ENCODE measurements around the gene CPNE6. TPM values are rescaled to one million over a fixed set of nuclear protein-coding genes. Genes with fewer than 3 reads are reported as not detected.
"Not testable (repeated sequence)": the region's sequence is repeated elsewhere in the genome, so short reads cannot be mapped to it uniquely, and the experiment has no call there.

The CPNE6 gene
- total RNA-seq, 1 experiment from 2014 or later, result not detected

DNA sequence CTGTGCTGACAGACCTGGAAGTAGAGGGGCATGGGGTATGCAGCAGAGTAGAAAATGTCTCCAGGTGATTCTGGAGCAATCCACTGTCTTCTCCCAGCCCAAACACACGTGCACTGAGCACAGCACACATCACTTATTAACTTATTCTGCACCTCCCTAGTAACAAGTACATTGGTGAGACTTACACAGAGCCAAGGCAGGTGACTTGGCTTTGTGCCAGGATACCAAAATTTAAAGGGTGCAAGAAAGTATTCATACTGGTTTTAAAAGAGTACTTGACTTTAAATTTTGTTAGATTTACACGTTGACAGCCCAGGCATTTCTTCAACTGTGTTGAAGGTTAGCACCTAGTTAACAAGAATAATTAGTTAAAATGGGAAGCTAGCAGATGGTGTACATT is 30.7 kb upstream of the CPNE6 start:
- DNase-seq (ENCODE audit: low read depth, low spot score), result no peak
- H3K36me3 ChIP-seq (ENCODE audit: control insufficient read depth in 1 of 2, insufficient read depth in 2 of 2, low read length in 2 of 2), result no peaks in the 10 kb centered on the region
- TF ChIP-seq EGR1 (IDR thresholded peaks at IDR 0.05; ENCODE audit: low read depth) (no peak), EZH2 (IDR thresholded peaks at IDR 0.05) (no peak), ZFX (IDR thresholded peaks at IDR 0.05) (no peak), SIN3A (IDR thresholded peaks at IDR 0.05; ENCODE audit: low read depth) (no peak), SRF (IDR thresholded peaks at IDR 0.05; ENCODE audit: low read depth) (no peak), POLR2A (IDR thresholded peaks at IDR 0.05; ENCODE audit: borderline replicate concordance, extremely low read depth, insufficient read depth, insufficient read length) (no peak), EZH2phosphoT487 (IDR thresholded peaks at IDR 0.05; ENCODE audit: borderline replicate concordance) (no peak), POLR2AphosphoS5 (IDR thresholded peaks at IDR 0.05; ENCODE audit: low read depth, low read length) (no peak), CBX3 (IDR thresholded peaks at IDR 0.05; ENCODE audit: low read depth) (no peak), ZNF274 (IDR thresholded peaks at IDR 0.05; ENCODE audit: low read depth, low read length) (no peak), FOSL1 (IDR thresholded peaks at IDR 0.05; ENCODE audit: low read depth) (no peak)
- no peak overlapping the region for H2AFZ ChIP-seq (ENCODE audit: low read depth, low read length, poor library complexity, severe bottlenecking)
- peaks cover 11 to 20% of the 10 kb centered on the region in 2 experiments; a peak in 3 of 4 replicates for H3K4me1 ChIP-seq (ENCODE audit: control insufficient read depth in 1 of 2, insufficient read depth in 2 of 2, low read length in 2 of 2)
- H3K27ac ChIP-seq (ENCODE audit: low read depth, low read length), result no peak overlapping the region
- CTCF ChIA-PET, result interaction anchor here (1.0 kb wide), 1 partner anchor 18 kb away, joined by 3 read pairs; no protein-coding TSS in a partner anchor
- no peaks in the 10 kb centered on the region for H3K79me2 ChIP-seq (ENCODE audit: insufficient read depth, low read length)
- no peaks in the 10 kb centered on the region for H4K20me1 ChIP-seq (ENCODE audit: insufficient read depth)
- no peak overlapping the region for H3K4me2 ChIP-seq (ENCODE audit: low read length)
- no peaks in the 10 kb centered on the region for H3K9me2 ChIP-seq (ENCODE audit: insufficient read depth)
- intact Hi-C loops (cut with micrococcal nuclease), result no loop called here
- ATAC-seq, result no peak
- POLR2A ChIA-PET, result no interaction called here
- BruUV-seq (replicated peaks), result no TSS peak
- no peaks in the 10 kb centered on the region for H3K27me3 ChIP-seq (ENCODE audit: insufficient read depth, low read length)
- no peak overlapping the region for H3K9ac ChIP-seq (ENCODE audit: low read length)
- H3K9me3 ChIP-seq (ENCODE audit: control insufficient read depth in 1 of 2, insufficient read depth in 1 of 2, low read depth in 1 of 2, low read length in 2 of 2), result no peaks in the 10 kb centered on the region
- RAD21 ChIA-PET (ENCODE audit: low non-redundant PET in 1 of 2, low total read pairs in 2 of 2, uncharacterized antibody in 2 of 2, unreplicated experiment in 2 of 2), result no interaction called here
- no peak overlapping the region for H3K4me3 ChIP-seq (replicated peaks in 1 of 2; ENCODE audit: low read depth in 1 of 2, low read length in 2 of 2)

DNA sequence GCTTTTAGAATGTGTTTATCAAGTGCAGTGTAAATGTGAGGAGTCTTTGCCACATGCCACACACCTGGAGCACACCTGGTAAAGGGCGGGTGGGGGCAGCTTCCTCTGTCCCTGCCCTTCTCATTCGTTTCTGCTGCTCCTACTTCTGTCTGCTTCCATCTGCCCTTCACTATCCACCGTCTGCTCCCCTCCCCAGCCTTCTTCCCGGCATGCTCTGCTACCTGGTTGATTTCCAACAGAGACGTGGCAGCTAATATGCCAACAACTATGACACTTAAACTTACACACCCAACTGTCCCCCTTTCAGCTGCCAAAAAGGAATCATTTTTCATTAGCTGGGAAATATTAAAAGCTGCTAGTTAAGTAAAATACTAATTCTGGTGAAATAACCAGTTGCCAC is 28.6 kb upstream of the CPNE6 start:
- no peaks in the 10 kb centered on the region for H3K36me3 ChIP-seq (ENCODE audit: control insufficient read depth in 1 of 2, insufficient read depth in 2 of 2, low read length in 2 of 2)
- no peak overlapping the region for H3K4me2 ChIP-seq (ENCODE audit: low read length)
- no peak overlapping the region for H3K27ac ChIP-seq (ENCODE audit: low read depth, low read length)
- ATAC-seq (no peak), DNase-seq (ENCODE audit: low read depth, low spot score) (no peak)
- no peak overlapping the region for H3K9ac ChIP-seq (ENCODE audit: low read length)
- no peaks in the 10 kb centered on the region for H3K27me3 ChIP-seq (ENCODE audit: insufficient read depth, low read length)
- ChIA-PET POLR2A (no interaction called here), CTCF (no interaction called here), RAD21 (ENCODE audit: low non-redundant PET in 1 of 2, low total read pairs in 2 of 2, uncharacterized antibody in 2 of 2, unreplicated experiment in 2 of 2) (no interaction called here)
- no peaks in the 10 kb centered on the region for H4K20me1 ChIP-seq (ENCODE audit: insufficient read depth)
- TF ChIP-seq JUND (IDR thresholded peaks at IDR 0.05), result no peak
- TF ChIP-seq SRF (IDR thresholded peaks at IDR 0.05; ENCODE audit: low read depth), result no peak
- no peak overlapping the region for H3K4me3 ChIP-seq (replicated peaks in 1 of 2; ENCODE audit: low read depth in 1 of 2, low read length in 2 of 2)
- no peaks in the 10 kb centered on the region for H3K9me2 ChIP-seq (ENCODE audit: insufficient read depth)
- intact Hi-C loops (cut with micrococcal nuclease), result no loop called here
- H3K9me3 ChIP-seq (ENCODE audit: control insufficient read depth in 1 of 2, insufficient read depth in 1 of 2, low read depth in 1 of 2, low read length in 2 of 2), result no peaks in the 10 kb centered on the region
- H3K79me2 ChIP-seq (ENCODE audit: insufficient read depth, low read length), result no peaks in the 10 kb centered on the region
- BruUV-seq (replicated peaks), result no TSS peak
- H3K4me1 ChIP-seq (ENCODE audit: control insufficient read depth in 1 of 2, insufficient read depth in 2 of 2, low read length in 2 of 2), result peaks cover 2 to 3% of the 10 kb centered on the region in 2 experiments; a peak in 2 of 4 replicates
- no peak overlapping the region for H2AFZ ChIP-seq (ENCODE audit: low read depth, low read length, poor library complexity, severe bottlenecking)

DNA sequence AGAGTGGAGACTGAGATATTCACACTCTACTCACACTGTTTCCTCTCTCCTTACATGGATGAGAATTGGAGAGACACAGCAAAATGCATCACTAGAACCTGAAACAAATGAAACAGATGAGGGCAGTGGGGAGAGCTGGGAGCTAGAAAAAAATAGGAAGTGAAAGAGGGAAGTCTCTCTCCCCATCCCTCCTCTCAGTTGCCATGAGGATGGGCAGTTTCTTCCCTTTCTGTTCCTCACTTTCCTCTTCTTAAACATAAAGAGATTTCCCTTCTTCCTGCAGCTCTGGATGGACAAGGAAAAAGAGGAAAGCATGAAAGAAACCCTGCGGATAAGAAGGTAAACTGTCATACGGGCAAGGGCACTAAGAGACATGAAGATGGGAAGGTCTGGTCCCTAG is 22.4 kb upstream of the CPNE6 start:
- H3K27me3 ChIP-seq (ENCODE audit: insufficient read depth, low read length); H3K9ac ChIP-seq (ENCODE audit: low read length); intact Hi-C loops (cut with micrococcal nuclease); H3K9me3 ChIP-seq (ENCODE audit: control insufficient read depth in 1 of 2, insufficient read depth in 1 of 2, low read depth in 1 of 2, low read length in 2 of 2); H3K4me3 ChIP-seq (replicated peaks in 1 of 2; ENCODE audit: low read depth in 1 of 2, low read length in 2 of 2); H3K79me2 ChIP-seq (ENCODE audit: insufficient read depth, low read length); DNase-seq (ENCODE audit: low read depth, low spot score); H3K27ac ChIP-seq (ENCODE audit: low read depth, low read length); POLR2A ChIA-PET; H3K9me2 ChIP-seq (ENCODE audit: insufficient read depth); H3K4me2 ChIP-seq (ENCODE audit: low read length); H4K20me1 ChIP-seq (ENCODE audit: insufficient read depth); ATAC-seq; BruUV-seq (replicated peaks); H3K36me3 ChIP-seq (ENCODE audit: control insufficient read depth in 1 of 2, insufficient read depth in 2 of 2, low read length in 2 of 2); H2AFZ ChIP-seq (ENCODE audit: low read depth, low read length, poor library complexity, severe bottlenecking): not testable (repeated sequence)
- CTCF ChIA-PET, result interaction anchor here (1.1 kb wide), 1 partner anchor 59 kb away, joined by 3 read pairs; no protein-coding TSS in a partner anchor
- peaks cover 6 to 25% of the 10 kb centered on the region in 2 experiments; a peak in 3 of 4 replicates for H3K4me1 ChIP-seq (ENCODE audit: control insufficient read depth in 1 of 2, insufficient read depth in 2 of 2, low read length in 2 of 2)
- RAD21 ChIA-PET (ENCODE audit: low non-redundant PET in 1 of 2, low total read pairs in 2 of 2, uncharacterized antibody in 2 of 2, unreplicated experiment in 2 of 2), result interaction anchor here in 1 of 2 experiments (0.6 kb wide), 1 partner anchor 58 kb away, joined by 3 read pairs; no protein-coding TSS in a partner anchor

Data from HCT116 (cell line).